IMR-90 (cell line): Measurements from ENCODE around the gene SLC40A1. TPM values are rescaled to one million over a fixed set of nuclear protein-coding genes. Genes with fewer than 3 reads are reported as not detected.

ENCODE experiments used
- ATAC-seq: fragments of 200-7000 bp; cut with Tn5 transposase; 2 replicates; pipeline ENCODE4 v1.9.1; 2020; ENCODE audit warnings: low read depth, mild to moderate bottlenecking, moderate library complexity
- BruUV-seq: library from RNA; stranded (reverse); fragments of 400-500 nt; replicated peaks from 2 replicates; lab custom pipeline; 2021; lab: Mats Ljungman, UMichigan
- CTCF ChIA-PET: fragments of 300-600 bp; formaldehyde crosslinking; extraction: SDS; loops from one replicate; lab custom pipeline; 2021; ENCODE audit warnings: antibody characterized with exemption; lab: Yijun Ruan, JAX
- POLR2A ChIA-PET: fragments of 300-600 bp; sonication (Branson Sonifier 250); formaldehyde crosslinking; loops from one replicate; lab custom pipeline; 2022; ENCODE audit warnings: antibody characterized with exemption; ENCODE audit not compliant: unreplicated experiment; lab: Charles Lee
- DNase-seq: peaks from one replicate; pipeline ENCODE4 v3.0.0; 2013
- H2AFZ ChIP-seq: replicated peaks from 2 replicates; pipeline ENCODE3; 2013; ENCODE audit warnings: low read length, mild to moderate bottlenecking; ENCODE audit not compliant: poor library complexity
- H2AK5ac ChIP-seq: 2 replicates; pipeline ENCODE4 v1.6.1; 2013; ENCODE audit warnings: low read depth, low read length, inconsistent platforms
- H2AK9ac ChIP-seq: replicated peaks from 2 replicates; pipeline ENCODE3; 2013; ENCODE audit warnings: mild to moderate bottlenecking, low read depth, low read length, moderate library complexity; ENCODE audit not compliant: poor library complexity
- H2BK120ac ChIP-seq: 2 replicates; pipeline ENCODE4 v1.6.1; 2013; ENCODE audit warnings: low read depth, low read length, inconsistent platforms
- H2BK15ac ChIP-seq: 3 replicates; pipeline ENCODE4 v1.6.1; 2013; ENCODE audit warnings: low read depth, low read length, inconsistent platforms
- H2BK20ac ChIP-seq: 2 replicates; pipeline ENCODE4 v1.6.1; 2013; ENCODE audit warnings: low read depth, mild to moderate bottlenecking, inconsistent platforms, low read length, moderate library complexity
- H2BK5ac ChIP-seq: 2 replicates; pipeline ENCODE4 v1.6.1; 2013; ENCODE audit warnings: mild to moderate bottlenecking, low read depth, low read length, inconsistent platforms; ENCODE audit not compliant: poor library complexity, severe bottlenecking
- H3K14ac ChIP-seq: replicated peaks from 2 replicates; pipeline ENCODE4 v1.6.1; 2013; ENCODE audit warnings: low read depth, low read length, inconsistent platforms
- H3K18ac ChIP-seq: 2 replicates; pipeline ENCODE4 v1.6.1; 2013; ENCODE audit warnings: low read depth, low read length, control low read depth
- H3K23ac ChIP-seq: 2 replicates; pipeline ENCODE4 v1.6.1; 2013; ENCODE audit warnings: low read depth, low read length, inconsistent platforms
- H3K27ac ChIP-seq: 2 replicates; pipeline ENCODE4 v1.5.1; 2013; ENCODE audit warnings: mild to moderate bottlenecking, control low read depth, low read length; ENCODE audit not compliant: insufficient read depth
- H3K27me3 ChIP-seq: 2 replicates; pipeline ENCODE4 v1.6.1; 2013; ENCODE audit warnings: low read length; ENCODE audit not compliant: control insufficient read depth, insufficient read depth
- H3K36me3 ChIP-seq: 2 replicates; pipeline ENCODE4 v1.6.1; 2013; ENCODE audit warnings: low read length, mixed read lengths; ENCODE audit not compliant: control insufficient read depth, insufficient read depth
- H3K4ac ChIP-seq: 2 replicates; pipeline ENCODE4 v1.6.1; 2013; ENCODE audit warnings: low read depth, low read length, inconsistent platforms
- H3K4me1 ChIP-seq: 2 replicates; pipeline ENCODE4 v1.6.1; 2013; ENCODE audit warnings: low read length, mixed read lengths; ENCODE audit not compliant: control insufficient read depth, insufficient read depth
- H3K4me2 ChIP-seq: 2 replicates; pipeline ENCODE4 v1.6.1; 2013; ENCODE audit warnings: low read depth, mild to moderate bottlenecking, control low read depth, low read length, moderate library complexity
- H3K4me3 ChIP-seq: 2 replicates; pipeline ENCODE4 v1.5.1; 2013; ENCODE audit warnings: low read depth, mild to moderate bottlenecking, control low read depth, low read length, moderate library complexity; ENCODE audit not compliant: insufficient read depth
- H3K56ac ChIP-seq: 2 replicates; pipeline ENCODE4 v1.6.1; 2013; ENCODE audit warnings: low read length, inconsistent platforms; ENCODE audit not compliant: insufficient read depth; ENCODE audit errors: extremely low read depth
- H3K79me1 ChIP-seq, 2 experiments: 2 replicates each; pipeline ENCODE4 v1.6.1; 2013; ENCODE audit warnings: low read length in 2 of 2, inconsistent platforms in 1 of 2, low read depth in 1 of 2
- H3K9ac ChIP-seq: 2 replicates; pipeline ENCODE4 v1.6.1; 2013; ENCODE audit warnings: low read depth, low read length, control low read depth
- H3K9me1 ChIP-seq: 2 replicates; pipeline ENCODE4 v1.6.1; 2013; ENCODE audit warnings: low read length, inconsistent platforms; ENCODE audit not compliant: insufficient read depth
- H3K9me3 ChIP-seq: 2 replicates; pipeline ENCODE4 v1.6.1; 2013; ENCODE audit warnings: low read length; ENCODE audit not compliant: control insufficient read depth, insufficient read depth
- H4K20me1 ChIP-seq: 2 replicates; pipeline ENCODE4 v1.6.1; 2013; ENCODE audit warnings: low read length, inconsistent platforms; ENCODE audit not compliant: insufficient read depth
- H4K5ac ChIP-seq: 2 replicates; pipeline ENCODE4 v1.6.1; 2013; ENCODE audit warnings: mild to moderate bottlenecking, low read depth, low read length, control low read depth
- H4K8ac ChIP-seq, 2 experiments: 2 replicates each; pipeline ENCODE4 v1.6.1; 2013; ENCODE audit warnings: low read depth in 2 of 2, low read length in 2 of 2, control low read depth in 1 of 2, inconsistent platforms in 1 of 2
- H4K91ac ChIP-seq: 2 replicates; pipeline ENCODE4 v1.6.1; 2013; ENCODE audit warnings: low read depth, low read length, inconsistent platforms; ENCODE audit not compliant: insufficient read depth
- BHLHE40 ChIP-seq: fragments of 150-350 bp; IDR thresholded peaks from 2 replicates; pipeline ENCODE4 v1.6.1; 2016; ENCODE audit warnings: mild to moderate bottlenecking, low read depth, low read length
- CEBPB ChIP-seq: IDR thresholded peaks from 2 replicates; pipeline ENCODE4 v1.6.1; 2012; ENCODE audit warnings: low read depth, low read length, improper control_type of control experiment
- CHD1 ChIP-seq: IDR thresholded peaks from 2 replicates; pipeline ENCODE4 v1.6.1; 2012; ENCODE audit warnings: low read depth, low read length, improper control_type of control experiment
- CTCF ChIP-seq: conservative IDR thresholded peaks from 2 replicates; pipeline ENCODE4 v1.5.1; 2012; ENCODE audit warnings: mild to moderate bottlenecking, low read depth, low read length, improper control_type of control experiment
- ELK1 ChIP-seq: fragments of 150-350 bp; IDR thresholded peaks from 2 replicates; pipeline ENCODE4 v1.6.1; 2016; ENCODE audit warnings: low read depth, mild to moderate bottlenecking, low read length, moderate library complexity, borderline replicate concordance
- FOS ChIP-seq: fragments of 150-350 bp; IDR thresholded peaks from 2 replicates; pipeline ENCODE4 v1.6.1; 2016; ENCODE audit warnings: low read depth, low read length
- MAFK ChIP-seq: IDR thresholded peaks from 2 replicates; pipeline ENCODE4 v1.6.1; 2012; ENCODE audit warnings: low read depth, low read length, improper control_type of control experiment
- MAZ ChIP-seq: IDR thresholded peaks from 2 replicates; pipeline ENCODE4 v1.6.1; 2012; ENCODE audit warnings: low read depth, mild to moderate bottlenecking, low read length, improper control_type of control experiment, moderate library complexity, borderline replicate concordance
- MXI1 ChIP-seq: IDR thresholded peaks from 2 replicates; pipeline ENCODE4 v1.6.1; 2012; ENCODE audit warnings: low read depth, mild to moderate bottlenecking, low read length, moderate library complexity, borderline replicate concordance
- NFE2L2 ChIP-seq: fragments of 150-350 bp; IDR thresholded peaks from 2 replicates; pipeline ENCODE4 v1.6.1; 2016; ENCODE audit warnings: low read depth, mild to moderate bottlenecking, low read length
- POLR2A ChIP-seq: IDR thresholded peaks from 2 replicates; pipeline ENCODE4 v1.6.1; 2012; ENCODE audit warnings: mild to moderate bottlenecking, low read depth, low read length
- RAD21 ChIP-seq: IDR thresholded peaks from 2 replicates; pipeline ENCODE4 v1.6.1; 2012; ENCODE audit warnings: low read length, improper control_type of control experiment
- RCOR1 ChIP-seq: IDR thresholded peaks from 2 replicates; pipeline ENCODE4 v1.6.1; 2012; ENCODE audit warnings: mild to moderate bottlenecking, low read length, improper control_type of control experiment; ENCODE audit not compliant: insufficient replicate concordance
- RFX5 ChIP-seq: IDR thresholded peaks from 2 replicates; pipeline ENCODE4 v1.8.0; 2012; ENCODE audit warnings: low read depth, mild to moderate bottlenecking, low read length, moderate library complexity
- SMC3 ChIP-seq: fragments of 150-350 bp; IDR thresholded peaks from 2 replicates; pipeline ENCODE4 v1.6.1; 2016; ENCODE audit warnings: low read depth, mild to moderate bottlenecking, antibody characterized with exemption, low read length, moderate library complexity
- USF2 ChIP-seq: fragments of 150-350 bp; IDR thresholded peaks from 2 replicates; pipeline ENCODE4 v1.6.1; 2017; ENCODE audit warnings: mild to moderate bottlenecking, antibody characterized with exemption, low read length, low read depth
- WGBS, 2 experiments: methylation state at CpG; one replicate each; pipeline versions ENCODE4 v1.1.5 to v1.1.7; 2013; ENCODE audit warnings: missing lambda C conversion rate in 2 of 2; ENCODE audit not compliant: insufficient read length in 1 of 2; ENCODE audit errors: extremely low coverage in 2 of 2; 5-methylcytosine and 5-hydroxymethylcytosine counted together
- dilution Hi-C: fragments of 300-500 bp; cut with HindIII; formaldehyde crosslinking; loops from one replicate; pipeline ENCODE4 v1.14.3; 2018; ENCODE audit warnings: low sequenced_read_pairs; ENCODE audit not compliant: unreplicated experiment
- in situ Hi-C: fragments of 300-500 bp; cut with MboI; formaldehyde crosslinking; loops from 3 replicates; pipeline ENCODE4 v1.14.3; 2019; ENCODE audit warnings: low sequenced_read_pairs, inconsistent platforms, mixed read lengths
- intact Hi-C: fragments of 100-400 bp; cut with micrococcal nuclease; formaldehyde crosslinking; loops from 2 replicates; pipeline ENCODE4 v1.10.0; 2022
- polyA plus RNA-seq, 3 experiments: library from polyadenylated mRNA; depleted of rRNA; stranded (reverse); fragments of >200 nt; gene quantifications; 2 replicates each; pipeline ENCODE4 v1.2.3, GENCODE V29; 2012; ENCODE audit warnings: low replicate concordance in 1 of 3
- total RNA-seq: library from RNA; depleted of rRNA; stranded (reverse); fragments of >200 nt; gene quantifications from 2 replicates; pipeline ENCODE4 v1.2.3, GENCODE V29; 2012

The SLC40A1 gene
- total and polyA plus RNA-seq, 2 of the 4 experiments (the other 2 are of a cell fraction) = 1.5 to 5.0 TPM

- ChIA-PET POLR2A (no interaction called here), CTCF (no interaction called here)
- dilution Hi-C loops (no loop called here), in situ Hi-C loops (no loop called here), intact Hi-C loops (no loop called here)
- H2BK5ac ChIP-seq = no peak overlapping the region
- H4K91ac ChIP-seq = no peak overlapping the region
- no peak overlapping the region for H3K56ac ChIP-seq
- ATAC-seq = no peak
- no peak overlapping the region for H2BK20ac ChIP-seq
- DNase-seq = no peak
- no CpG with 5 or more reads among the region's 2 CpGs for WGBS, 2 experiments
- H3K36me3 ChIP-seq = no peaks in the 10 kb centered on the region
- H2AK9ac ChIP-seq = no peak overlapping the region
- H3K23ac ChIP-seq = no peak overlapping the region
- TF ChIP-seq ELK1 (no peak), MAFK (no peak), MAZ (no peak), POLR2A (no peak), RCOR1 (no peak), FOS (no peak), RFX5 (no peak), SMC3 (no peak), RAD21 (no peak), USF2 (no peak), CHD1 (no peak), MXI1 (no peak), CEBPB (no peak), BHLHE40 (no peak), NFE2L2 (no peak), CTCF (no peak)
- no peak overlapping the region for H2AK5ac ChIP-seq
- no peak overlapping the region for H3K27ac ChIP-seq
- no peaks in the 10 kb centered on the region for H3K9me1 ChIP-seq
- H2BK120ac ChIP-seq = no peak overlapping the region
- H3K18ac ChIP-seq = no peak overlapping the region
- H3K79me1 ChIP-seq = no peaks in the 10 kb centered on the region
- H3K4me3 ChIP-seq = no peak overlapping the region
- no peak overlapping the region for H3K14ac ChIP-seq
- no peaks in the 10 kb centered on the region for H3K27me3 ChIP-seq
- H4K5ac ChIP-seq = no peak overlapping the region
- H3K4me1 ChIP-seq = no peaks in the 10 kb centered on the region
- no TSS peak for BruUV-seq
- no peak overlapping the region for H2AFZ ChIP-seq
- no peak overlapping the region for H3K4me2 ChIP-seq
- no peaks in the 10 kb centered on the region for H3K9me3 ChIP-seq
- no peak overlapping the region for H3K4ac ChIP-seq
- H4K20me1 ChIP-seq = no peaks in the 10 kb centered on the region
- no peak overlapping the region for H4K8ac ChIP-seq
- no peak overlapping the region for H3K9ac ChIP-seq
- no peak overlapping the region for H2BK15ac ChIP-seq
Measured at GRCh38 chr2:189594305-189594704, 13.7 kb upstream of the SLC40A1 start.
